ENCODE data around the gene MDN1.

- TF ChIP-seq CTCF (IDR thresholded peaks at IDR 0.05) (no peak), ZFX (IDR thresholded peaks at IDR 0.05; ENCODE audit: borderline replicate concordance) (no peak)
Observed at GRCh38 chr6:89655122-89655521, 164.5 kb downstream of the MDN1 start.

All from 22Rv1 (cell line).